HEK293T (cell line): ENCODE results near the gene HDAC10.

Experiments used
- ARNT ChIP-seq: fragments of 450-650 bp; IDR thresholded peaks from 2 replicates; pipeline ENCODE4 v1.6.1; 2017; ENCODE audit warnings: mild to moderate bottlenecking
- BHLHE40 ChIP-seq: fragments of 450-650 bp; IDR thresholded peaks from 2 replicates; pipeline ENCODE4 v1.6.1; 2016; ENCODE audit warnings: mild to moderate bottlenecking, moderate library complexity, borderline replicate concordance
- ELF4 ChIP-seq: fragments of 450-650 bp; IDR thresholded peaks from 2 replicates; pipeline ENCODE4 v1.6.1; 2017; ENCODE audit warnings: antibody characterized with exemption
- FOXA1 ChIP-seq: fragments of 450-650 bp; IDR thresholded peaks from 2 replicates; pipeline ENCODE4 v1.6.1; 2016; ENCODE audit warnings: mild to moderate bottlenecking
- FOXM1 ChIP-seq: fragments of 450-650 bp; IDR thresholded peaks from 2 replicates; pipeline ENCODE4 v1.6.1; 2017; ENCODE audit warnings: mild to moderate bottlenecking, borderline replicate concordance
- HDGF ChIP-seq: fragments of 450-650 bp; IDR thresholded peaks from 2 replicates; pipeline ENCODE4 v1.6.1; 2017; ENCODE audit warnings: antibody characterized with exemption, borderline replicate concordance
- NFRKB ChIP-seq: fragments of 450-650 bp; IDR thresholded peaks from 2 replicates; pipeline ENCODE4 v1.6.1; 2016; ENCODE audit warnings: mild to moderate bottlenecking, moderate library complexity
- TARDBP ChIP-seq: fragments of 450-650 bp; IDR thresholded peaks from 2 replicates; pipeline ENCODE4 v1.6.1; 2016

GRCh38 chr22:50207383-50208140, 43.5 kb downstream of the HDAC10 start:
- no peak for TF ChIP-seq FOXA1
- TF ChIP-seq BHLHE40, result no peak
- TF ChIP-seq FOXM1, result no peak
- no peak for TF ChIP-seq NFRKB
- no peak for TF ChIP-seq HDGF
- TF ChIP-seq TARDBP, result no peak
- no peak for TF ChIP-seq ARNT
- no peak for TF ChIP-seq ELF4
